K562 (cell line): Measurements from ENCODE around the gene RGL4. TPM values are rescaled to one million over a fixed set of nuclear protein-coding genes. Genes with fewer than 3 reads are reported as not detected.

Source experiments
- ATAC-seq: fragments of 200-7000 bp; cut with Tn5 transposase; 3 replicates; pipeline ENCODE4 v1.9.1; 2020; ENCODE audit warnings: moderate library complexity
- BruUV-seq: library from RNA; stranded (reverse); fragments of 400-500 nt; replicated peaks from 2 replicates; lab custom pipeline; 2021; lab: Mats Ljungman, UMichigan
- CTCF ChIA-PET: fragments of 300-600 bp; formaldehyde crosslinking; extraction: SDS; loops from one replicate; lab custom pipeline; 2021; ENCODE audit warnings: low intra/inter-chr PET ratio; lab: Yijun Ruan, JAX
- POLR2A ChIA-PET: fragments of 300-600, 350-650 bp; sonication (Branson Sonifier 250); formaldehyde crosslinking; extraction: SDS; loops from one replicate; lab custom pipeline; 2021; ENCODE audit warnings: antibody characterized with exemption, inconsistent platforms; lab: Yijun Ruan, JAX
- DNase-seq, 4 experiments: peaks; one replicate each; pipeline versions ENCODE4 v3.0.0 to v3.0.0-alpha.2; 2011 to 2018; ENCODE audit warnings: low spot score in 3 of 4, mixed read lengths in 3 of 4; ENCODE audit errors: extremely low read depth in 1 of 4
- FAIRE-seq: peaks from 2 replicates; lab custom pipeline; 2011; peaks lifted over from hg19 to GRCh38; lab: Jason Lieb, UNC
- H2AFZ ChIP-seq: 2 replicates; pipeline ENCODE4 v1.6.0; 2011; ENCODE audit warnings: low read depth, low read length, control low read depth, inconsistent platforms
- H3K27ac ChIP-seq: fragments of 200-600 bp; 3 replicates; pipeline ENCODE4 v1.8.0; 2011; ENCODE audit warnings: low read depth, mild to moderate bottlenecking, control low read depth, inconsistent platforms, low read length, moderate library complexity, mixed read lengths; ENCODE audit errors: extremely low read depth
- H3K27me3 ChIP-seq, 2 experiments: fragments of 300-600 bp in 1 of 2; 2 replicates in 1 of 2; 3 replicates in 1 of 2; pipeline versions ENCODE4 v1.6.0 to v1.8.0; 2011; ENCODE audit warnings: inconsistent platforms in 2 of 2, low read length in 2 of 2, mild to moderate bottlenecking in 1 of 2, mixed read lengths in 1 of 2, moderate library complexity in 1 of 2; ENCODE audit not compliant: control insufficient read depth in 2 of 2, insufficient read depth in 2 of 2
- H3K36me3 ChIP-seq: fragments of 300-600 bp; 3 replicates; pipeline ENCODE4 v1.8.0; 2011; ENCODE audit warnings: mild to moderate bottlenecking, low read length, inconsistent platforms; ENCODE audit not compliant: control insufficient read depth, insufficient read depth
- H3K4me1 ChIP-seq, 2 experiments: fragments of 200-600 bp in 1 of 2; replicated peaks in 1 of 2; 2 replicates in 1 of 2; 3 replicates in 1 of 2; pipeline versions ENCODE4 v1.5.1 to v1.8.0; 2011; ENCODE audit warnings: inconsistent platforms in 2 of 2, low read length in 2 of 2, mild to moderate bottlenecking in 1 of 2, mixed read lengths in 1 of 2, moderate library complexity in 1 of 2; ENCODE audit not compliant: control insufficient read depth in 2 of 2, insufficient read depth in 2 of 2
- H3K4me2 ChIP-seq: 2 replicates; pipeline ENCODE4 v1.6.1; 2011; ENCODE audit warnings: low read length, control low read depth, inconsistent platforms, mixed read lengths; ENCODE audit not compliant: insufficient read depth
- H3K4me3 ChIP-seq: fragments of 200-600 bp; sonication (generic), shearing (Covaris generic); 2 replicates; pipeline ENCODE4 v1.5.1; 2016; ENCODE audit warnings: control low read depth, inconsistent platforms
- H3K79me2 ChIP-seq: fragments of 200-600 bp; 3 replicates; pipeline ENCODE4 v1.8.0; 2011; ENCODE audit warnings: low read length, inconsistent platforms; ENCODE audit not compliant: control insufficient read depth, insufficient read depth
- H3K9ac ChIP-seq, 2 experiments: 2 replicates each; pipeline versions ENCODE4 v1.6.0 to v1.6.1; 2011; ENCODE audit warnings: low read depth in 2 of 2, low read length in 2 of 2, control low read depth in 1 of 2, inconsistent platforms in 1 of 2, mild to moderate bottlenecking in 1 of 2, mixed read lengths in 1 of 2; ENCODE audit not compliant: insufficient read depth in 1 of 2
- H3K9me1 ChIP-seq: one replicate; pipeline ENCODE4 v1.6.0; 2011; ENCODE audit warnings: inconsistent platforms, mild to moderate bottlenecking, low read length, moderate library complexity; ENCODE audit not compliant: control insufficient read depth, insufficient read depth
- H3K9me3 ChIP-seq: replicated peaks from 2 replicates; pipeline ENCODE4 v1.5.1; 2011; ENCODE audit warnings: low read depth, low read length, inconsistent platforms; ENCODE audit not compliant: control insufficient read depth, insufficient read depth
- H4K20me1 ChIP-seq: replicated peaks from 2 replicates; pipeline ENCODE4 v1.6.1; 2011; ENCODE audit warnings: low read length, inconsistent platforms, mixed read lengths; ENCODE audit not compliant: control insufficient read depth, insufficient read depth
- GABPA ChIP-seq: fragments of 200-800 bp; sonication (Bioruptor generic); conservative IDR thresholded peaks from 2 replicates; pipeline ENCODE4 v1.6.1; 2016; ENCODE audit warnings: low read depth, missing genetic modification characterization, missing compliant biosample characterization
- MEF2D ChIP-seq: conservative IDR thresholded peaks from 2 replicates; pipeline ENCODE4 v1.6.1; 2016; ENCODE audit warnings: low read depth, missing genetic modification characterization, missing compliant biosample characterization
- POLR2G ChIP-seq: fragments of 200-400 bp; formaldehyde crosslinking; IDR thresholded peaks from 2 replicates; pipeline ENCODE4 v1.6.1; 2017; ENCODE audit warnings: low read depth, mild to moderate bottlenecking, antibody characterized with exemption, low read length, moderate library complexity
- TEAD2 ChIP-seq: fragments of 450-650 bp; IDR thresholded peaks from 2 replicates; pipeline ENCODE4 v1.6.1; 2016; ENCODE audit warnings: missing genetic modification characterization, control low read depth, missing compliant biosample characterization
- ZBTB17 ChIP-seq: fragments of 450-650 bp; formaldehyde crosslinking; IDR thresholded peaks from 2 replicates; pipeline ENCODE4 v1.4.0; 2020; ENCODE audit warnings: mild to moderate bottlenecking
- ZBTB7A ChIP-seq: IDR thresholded peaks from 2 replicates; pipeline ENCODE4 v1.6.1; 2011; ENCODE audit warnings: low read depth, mild to moderate bottlenecking, low read length, moderate library complexity, borderline replicate concordance; ENCODE audit not compliant: control insufficient read depth
- WGBS: fragments of 100-300 bp; shearing (Covaris generic); methylation state at CpG from one replicate; pipeline ENCODE4 v1.1.6; 2016; ENCODE audit warnings: low coverage, mixed read lengths; ENCODE audit not compliant: insufficient coverage; ENCODE audit errors: missing lambda C conversion rate; 5-methylcytosine and 5-hydroxymethylcytosine counted together
- in situ Hi-C: fragments of 300-500 bp; cut with MboI; formaldehyde crosslinking; loops from 4 replicates; pipeline ENCODE4 v1.15.0; 2018; ENCODE audit warnings: inconsistent platforms, mixed read lengths
- intact Hi-C: fragments of 100-400 bp; cut with micrococcal nuclease; formaldehyde crosslinking; loops from 2 replicates; pipeline ENCODE4 v1.14.2; 2022
- polyA plus RNA-seq, 8 experiments: library from polyadenylated mRNA; depleted of rRNA in 4 of 8; stranded (reverse) in 5 of 8; unstranded in 3 of 8; fragments of >200 nt; fragmentation: Nextera tagmentation in 2 of 8; fragmentation: Illumina TruSeq in 1 of 8; extraction: Ambion mirVana in 2 of 8; extraction: Trizol in 1 of 8; gene quantifications; 2 replicates each; pipeline versions ENCODE4 v1.2.1 to v1.2.3, GENCODE V29; 2011 to 2014; ENCODE audit warnings: inconsistent platforms in 1 of 8, missing spikeins in 1 of 8
- total RNA-seq, 7 experiments: library from RNA; depleted of rRNA in 6 of 7; stranded (reverse); fragments of >200 nt in 6 of 7; fragmentation: Illumina TruSeq in 2 of 7; extraction: Trizol in 2 of 7; gene quantifications; 2 replicates each; pipeline versions ENCODE4 v1.2.1 to v1.2.3, GENCODE V29; 2011 to 2021; ENCODE audit warnings: low replicate concordance in 1 of 7

RGL4 gene
- total and polyA plus RNA-seq, 9 of the 15 experiments (the other 6 are each of a cell fraction or from before 2014, with no cell fraction given): not detected

- Histone ChIP-seq H2AFZ (no peak overlapping the region), H3K27ac (no peak overlapping the region), H4K20me1 (no peaks in the 10 kb centered on the region), H3K27me3 (no peaks in the 10 kb centered on the region), H3K9me1 (no peaks in the 10 kb centered on the region), H3K4me1 (peaks cover 12 to 13% of the 10 kb centered on the region in 2 experiments; a peak in 4 of 5 replicates), H3K79me2 (no peaks in the 10 kb centered on the region), H3K4me2 (no peak overlapping the region), H3K36me3 (peaks cover 18% of the 10 kb centered on the region; the same call in 2 of the 3 replicates), H3K9ac (no peak overlapping the region), H3K4me3 (no peak overlapping the region), H3K9me3 (no peaks in the 10 kb centered on the region)
- no peak for TF ChIP-seq GABPA (tag)
- 81% methylated on average over 7 of the region's 7 CpGs for WGBS
- in situ Hi-C loops: no loop called here
- intact Hi-C loops: no loop called here
- no TSS peak for BruUV-seq
- no peak for ATAC-seq
- ChIA-PET POLR2A (no interaction called here), CTCF (no interaction called here)
- DNase-seq: no peak
- FAIRE-seq: no peak
Observed at GRCh38 chr22:23689414-23689813, 1.4 kb upstream of the RGL4 start.

- in situ Hi-C loops: no loop called here
Observed at GRCh38 chr22:23691748-23692423, 1.1 kb downstream of the RGL4 start.

More at GRCh38 chr22:23691748-23692423, 1.1 kb downstream of the RGL4 start:
- no peaks in the 10 kb centered on the region for H3K79me2 ChIP-seq
- no peak overlapping the region for H3K4me3 ChIP-seq
- H3K27me3 ChIP-seq: no peaks in the 10 kb centered on the region
- H3K4me1 ChIP-seq: peaks cover 0 to 3% of the 10 kb centered on the region in 2 experiments; a peak in 1 of 5 replicates
- BruUV-seq: no TSS peak
- H3K9me1 ChIP-seq: no peaks in the 10 kb centered on the region
- DNase-seq: no peak
- CTCF ChIA-PET: no interaction called here
- POLR2A ChIA-PET: interaction anchor here (0.6 to 1.2 kb wide), 3 partner anchors 10 to 163 kb away, joined by 3 to 4 read pairs (median 3); no protein-coding TSS in a partner anchor
- no peaks in the 10 kb centered on the region for H3K9me3 ChIP-seq
- TF ChIP-seq ZBTB7A: no peak
- no peak for TF ChIP-seq TEAD2
- TF ChIP-seq POLR2G: 0 out of 2 replicates have a peak, but pooled peaks have one; percentile 18
- TF ChIP-seq MEF2D (tag): no peak
- TF ChIP-seq ZBTB17 (CRISPR knock-in tag): no peak
- TF ChIP-seq, all 486 proteins: peak for 1
- H2AFZ ChIP-seq: no peak overlapping the region
- ATAC-seq: no peak
- no peaks in the 10 kb centered on the region for H4K20me1 ChIP-seq
- peaks cover 30% of the 10 kb centered on the region; the same call in 2 of the 3 replicates for H3K36me3 ChIP-seq
- no peak overlapping the region for H3K27ac ChIP-seq
- H3K9ac ChIP-seq: no peak overlapping the region
- intact Hi-C loops: no loop called here
- WGBS: 85% methylated on average over 7 of the region's 12 CpGs
- no peak for FAIRE-seq
- H3K4me2 ChIP-seq: no peak overlapping the region
